GM21786 (cell line): Measurements from ENCODE around the gene GRIK4.

Source experiments
- ATAC-seq: cut with Tn5 transposase; IDR thresholded peaks from one replicate; pipeline ENCODE4 v1.9.1; 2021; ENCODE audit not compliant: unreplicated experiment

Gene GRIK4

GRCh38 chr11:120794748-120795147, 283.2 kb downstream of the GRIK4 start:
- no peak for ATAC-seq

GRCh38 chr11:120795185-120795584, 283.6 kb downstream of the GRIK4 start:
- ATAC-seq: no peak

GRCh38 chr11:120797143-120797542, 285.6 kb downstream of the GRIK4 start:
- ATAC-seq: no peak

- ATAC-seq: no peak
Observed at GRCh38 chr11:120798854-120799253, 287.3 kb downstream of the GRIK4 start.

GRCh38 chr11:120800206-120800605, 288.7 kb downstream of the GRIK4 start:
- ATAC-seq: no peak

GRCh38 chr11:120801801-120802689, 290.5 kb downstream of the GRIK4 start:
- no peak for ATAC-seq

- ATAC-seq: no peak
Observed at GRCh38 chr11:120805960-120806555, 294.5 kb downstream of the GRIK4 start.

- ATAC-seq: no peak
Observed at GRCh38 chr11:120807414-120808150, 296.0 kb downstream of the GRIK4 start.

- no peak for ATAC-seq
Observed at GRCh38 chr11:120808616-120809050, 297.1 kb downstream of the GRIK4 start.

- no peak for ATAC-seq
Observed at GRCh38 chr11:120810251-120810650, 298.7 kb downstream of the GRIK4 start.

- ATAC-seq: no peak
Observed at GRCh38 chr11:120811199-120811598, 299.7 kb downstream of the GRIK4 start.

GRCh38 chr11:120811731-120812130, 300.2 kb downstream of the GRIK4 start:
- no peak for ATAC-seq

GRCh38 chr11:120814531-120815318, 303.2 kb downstream of the GRIK4 start:
- ATAC-seq: no peak

- no peak for ATAC-seq
Observed at GRCh38 chr11:120815319-120816100, 304.0 kb downstream of the GRIK4 start.

GRCh38 chr11:120816176-120816575, 304.6 kb downstream of the GRIK4 start:
- ATAC-seq: no peak

- ATAC-seq: no peak
Observed at GRCh38 chr11:120816711-120817110, 305.2 kb downstream of the GRIK4 start.

- no peak for ATAC-seq
Observed at GRCh38 chr11:120817158-120817557, 305.6 kb downstream of the GRIK4 start.

GRCh38 chr11:120818097-120818496, 306.5 kb downstream of the GRIK4 start:
- ATAC-seq: no peak

- ATAC-seq: no peak
Observed at GRCh38 chr11:120819003-120819402, 307.5 kb downstream of the GRIK4 start.
